ENCODE measurements around the gene IREB2.
"Not testable (repeated sequence)": the region's sequence is repeated elsewhere in the genome, so short reads cannot be mapped to it uniquely, and the experiment has no call there.

The IREB2 gene

DNA sequence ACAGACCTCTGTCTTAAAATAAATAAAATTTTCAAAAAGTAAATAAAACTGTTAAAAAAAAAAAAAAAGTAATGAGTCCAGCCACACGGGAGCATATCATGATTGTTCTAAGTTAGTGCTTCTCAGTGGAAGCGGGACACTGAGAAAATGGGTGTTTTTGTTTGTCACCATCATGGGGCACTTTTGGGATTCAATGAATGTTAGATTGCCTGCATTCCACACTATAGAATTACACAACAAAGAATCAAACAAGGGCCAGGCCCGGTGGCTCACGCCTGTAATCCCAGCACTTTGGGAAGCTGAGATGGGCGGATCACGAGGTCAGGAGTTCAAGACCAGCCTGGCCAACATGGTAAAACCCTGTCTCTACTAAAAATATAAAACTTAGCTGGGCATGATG is 3.3 kb upstream of the IREB2 start:
- DNase-seq = not testable (repeated sequence)

DNA sequence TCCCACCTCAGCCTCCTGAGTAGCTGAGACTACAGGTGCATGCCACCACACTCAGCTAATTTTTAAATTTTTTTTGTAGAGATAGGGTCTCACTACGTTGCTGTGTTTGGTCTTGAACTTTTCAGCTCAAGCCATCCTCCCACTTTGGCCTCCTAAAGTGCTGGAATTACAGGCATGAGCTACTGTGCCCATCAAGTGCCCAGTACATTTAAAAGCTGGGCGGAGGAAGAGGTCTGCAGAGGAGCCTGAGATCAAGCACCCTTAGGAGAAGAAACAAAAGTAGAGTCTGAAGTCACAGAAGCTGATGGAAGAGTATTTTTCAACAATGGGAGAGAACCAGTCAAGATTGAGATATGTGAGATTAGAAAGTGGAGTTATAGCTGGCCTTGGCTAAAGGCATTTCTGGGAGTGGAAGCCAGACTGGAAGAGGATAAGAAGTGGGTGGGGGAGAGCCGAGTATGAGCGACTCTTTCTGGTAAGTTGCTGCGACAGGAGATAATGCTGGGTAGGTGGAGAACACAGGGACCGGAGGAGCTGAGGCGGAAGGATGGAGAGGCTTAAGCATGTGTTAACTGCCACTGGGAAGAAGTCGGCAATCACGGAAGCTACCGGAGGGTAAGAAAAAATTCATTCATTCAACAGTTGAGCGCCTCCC is 782 bp upstream of the IREB2 start:
- DNase-seq = no peak

DNA sequence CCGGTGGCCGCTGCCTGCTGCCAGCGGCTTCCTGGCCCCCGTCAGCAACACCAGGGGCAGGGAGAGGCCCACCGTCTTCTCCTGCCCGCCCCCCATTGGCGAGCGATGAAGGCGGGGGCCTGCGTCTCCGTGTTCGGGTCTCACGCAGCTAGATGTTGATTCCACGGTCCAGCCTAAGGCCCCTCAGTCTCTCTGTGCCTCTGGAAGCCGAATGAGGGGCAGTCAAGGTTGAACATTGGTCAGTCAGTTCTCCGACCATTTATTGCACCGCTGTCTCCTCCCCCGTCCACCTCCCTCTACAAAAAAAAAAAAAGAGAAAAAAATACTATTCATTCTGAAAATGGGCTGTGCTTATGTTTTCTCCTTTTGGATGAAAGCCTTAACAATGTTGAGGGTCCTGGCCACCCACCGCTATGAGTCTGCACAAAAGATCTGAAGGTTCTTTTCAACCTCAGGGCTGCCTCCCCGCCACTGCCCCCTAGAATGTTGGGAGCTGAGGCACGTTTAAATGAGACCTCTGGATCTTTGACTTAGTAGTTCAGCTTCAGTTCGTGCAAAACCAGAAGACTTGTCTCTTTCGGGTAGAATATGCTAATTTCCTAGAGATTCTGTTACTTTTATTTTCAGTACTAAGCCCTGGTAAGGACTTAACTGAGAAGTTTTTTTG is 736 bp downstream of the IREB2 start:
- DNase-seq = peak in 1 of 2 donors; percentile 15

DNA sequence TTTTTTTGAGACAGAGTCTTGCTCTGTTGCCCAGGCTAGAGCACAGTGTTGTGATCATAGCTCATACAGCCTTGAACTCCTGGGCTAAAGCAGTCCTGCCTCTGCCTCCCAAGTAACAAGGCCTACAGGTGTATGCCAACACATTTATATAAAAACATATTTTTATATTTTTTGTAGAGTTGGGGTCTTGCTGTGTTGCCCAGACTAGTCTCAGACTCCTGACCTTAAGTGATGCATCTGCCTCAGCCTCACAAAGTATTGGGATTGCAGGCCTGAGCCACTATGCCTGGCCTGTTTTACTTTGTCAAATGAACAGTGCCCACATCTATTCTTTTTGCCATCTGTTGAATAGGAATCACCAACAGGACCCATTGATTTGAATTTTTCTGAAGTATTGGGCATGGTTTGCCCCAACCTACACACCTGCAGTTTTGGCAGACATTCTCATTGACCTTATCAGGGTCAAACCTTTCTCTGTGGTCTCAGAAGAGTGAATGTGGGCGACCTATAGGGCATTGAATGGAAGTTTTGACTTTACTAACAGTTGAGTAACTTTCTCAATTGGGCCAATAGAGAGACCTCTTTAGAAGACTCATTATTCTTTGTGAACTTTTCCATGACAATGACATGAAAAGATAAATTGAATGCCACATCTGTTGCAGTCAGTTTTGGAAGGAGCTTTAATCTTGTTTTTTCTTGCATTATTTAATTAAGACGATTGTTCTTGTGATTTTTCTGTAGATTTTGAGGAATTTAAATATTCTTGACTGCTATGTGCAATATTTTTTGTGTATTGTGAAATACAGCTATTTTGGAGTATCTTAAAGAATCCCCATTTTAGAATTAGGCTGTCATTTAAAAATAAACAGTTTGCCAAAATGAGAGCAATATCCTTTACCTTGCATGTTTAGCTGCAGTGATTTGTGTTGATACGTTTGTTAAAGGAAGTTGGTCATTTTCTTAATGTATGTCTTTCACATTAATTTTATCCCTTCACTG is 2.7 kb downstream of the IREB2 start:
- DNase-seq = no peak

DNA sequence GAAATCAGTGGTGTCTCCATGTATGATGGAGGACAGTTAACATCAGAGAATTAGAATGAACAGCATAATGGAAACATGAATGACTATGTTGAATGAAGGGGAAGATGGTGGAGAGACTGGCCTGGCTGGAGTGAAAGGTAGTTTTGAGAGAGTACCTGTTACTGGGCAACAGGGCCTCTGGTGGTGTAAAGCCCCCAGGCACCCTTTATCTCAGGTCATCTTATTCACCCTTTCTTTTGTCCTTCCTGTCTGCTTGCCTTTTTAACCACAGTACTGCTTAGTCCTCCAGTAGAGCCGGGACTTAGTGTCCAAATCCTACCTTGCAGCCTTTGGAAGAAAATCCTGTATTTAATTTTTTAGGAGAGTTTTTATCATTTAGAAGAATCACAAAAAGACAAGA is 6.2 kb downstream of the IREB2 start:
- no peak for DNase-seq

DNA sequence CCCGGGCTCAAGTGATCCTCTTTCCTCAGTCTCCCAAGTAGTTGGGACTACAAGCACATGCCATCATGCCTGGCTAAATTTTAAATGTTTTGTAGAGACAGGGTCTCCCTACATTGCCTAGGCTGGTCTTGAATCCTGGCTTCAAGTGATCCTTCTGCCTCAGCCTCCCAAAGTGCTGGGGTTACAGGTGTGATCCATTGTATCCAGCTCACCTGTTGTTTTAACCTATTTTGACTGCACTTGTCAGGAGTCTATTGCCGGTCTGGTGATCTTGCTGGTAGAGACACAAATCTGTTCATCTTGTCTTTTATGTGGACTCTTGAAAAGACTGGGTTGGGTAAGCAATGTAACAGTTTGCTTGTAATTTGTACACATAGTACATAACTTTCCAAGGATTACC is 7.9 kb downstream of the IREB2 start:
- DNase-seq = no peak

DNA sequence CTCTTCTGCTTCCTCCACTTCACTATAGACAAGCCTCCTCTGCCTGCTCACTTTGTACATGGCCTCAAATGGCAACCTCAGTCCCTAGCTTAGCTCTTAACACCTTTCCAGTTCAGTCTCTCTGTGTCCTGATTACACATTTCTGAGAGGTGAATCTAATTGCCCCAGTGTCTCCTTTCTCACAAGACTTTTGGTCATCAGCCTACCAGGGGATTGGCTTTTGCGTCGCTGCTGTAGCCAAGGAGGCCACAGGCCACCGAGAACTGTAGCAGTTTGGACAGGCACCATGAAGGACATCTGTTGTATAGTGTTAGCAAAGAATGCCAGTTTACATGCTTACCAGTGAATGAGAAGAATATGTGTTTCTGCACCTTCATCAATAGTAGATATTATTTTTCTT is 8.5 kb downstream of the IREB2 start:
- no peak for DNase-seq

DNA sequence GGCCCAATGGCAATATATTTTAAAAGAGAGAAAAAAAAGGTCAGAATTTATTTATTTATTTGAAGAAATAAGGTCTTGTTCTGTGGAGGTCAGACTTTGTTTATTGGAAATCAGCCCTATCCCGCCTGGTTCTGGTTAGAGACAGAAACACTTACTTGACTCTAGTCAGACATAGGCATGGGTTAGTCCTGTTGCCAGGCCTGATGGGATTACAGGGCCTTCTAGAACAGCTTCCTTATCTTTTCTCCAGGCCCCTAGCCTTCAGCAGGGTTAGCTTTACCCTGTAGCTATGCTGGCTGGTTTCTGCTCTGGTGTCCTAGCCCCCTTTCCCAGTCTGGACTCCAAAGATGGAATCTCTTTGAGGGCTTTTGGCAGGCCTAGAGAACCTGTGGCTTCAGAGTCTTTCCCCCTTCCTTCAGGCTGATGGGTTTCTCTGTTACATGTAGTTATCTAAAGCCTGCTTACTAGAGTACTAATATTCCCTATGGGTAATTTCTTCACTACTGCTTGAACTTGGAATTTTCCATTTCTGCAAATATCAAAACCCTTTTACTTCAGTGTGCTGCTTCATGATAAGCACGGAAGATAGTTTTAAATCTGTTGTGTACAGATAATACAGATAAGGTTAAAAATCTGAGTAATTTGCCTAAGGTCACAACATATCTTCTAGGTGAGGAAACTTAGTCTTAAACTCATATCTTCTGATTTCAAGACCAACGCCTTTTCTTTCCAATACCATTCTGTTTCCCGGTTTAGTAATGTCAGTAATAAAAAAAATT is 10.6 kb downstream of the IREB2 start:
- no peak for DNase-seq

DNA sequence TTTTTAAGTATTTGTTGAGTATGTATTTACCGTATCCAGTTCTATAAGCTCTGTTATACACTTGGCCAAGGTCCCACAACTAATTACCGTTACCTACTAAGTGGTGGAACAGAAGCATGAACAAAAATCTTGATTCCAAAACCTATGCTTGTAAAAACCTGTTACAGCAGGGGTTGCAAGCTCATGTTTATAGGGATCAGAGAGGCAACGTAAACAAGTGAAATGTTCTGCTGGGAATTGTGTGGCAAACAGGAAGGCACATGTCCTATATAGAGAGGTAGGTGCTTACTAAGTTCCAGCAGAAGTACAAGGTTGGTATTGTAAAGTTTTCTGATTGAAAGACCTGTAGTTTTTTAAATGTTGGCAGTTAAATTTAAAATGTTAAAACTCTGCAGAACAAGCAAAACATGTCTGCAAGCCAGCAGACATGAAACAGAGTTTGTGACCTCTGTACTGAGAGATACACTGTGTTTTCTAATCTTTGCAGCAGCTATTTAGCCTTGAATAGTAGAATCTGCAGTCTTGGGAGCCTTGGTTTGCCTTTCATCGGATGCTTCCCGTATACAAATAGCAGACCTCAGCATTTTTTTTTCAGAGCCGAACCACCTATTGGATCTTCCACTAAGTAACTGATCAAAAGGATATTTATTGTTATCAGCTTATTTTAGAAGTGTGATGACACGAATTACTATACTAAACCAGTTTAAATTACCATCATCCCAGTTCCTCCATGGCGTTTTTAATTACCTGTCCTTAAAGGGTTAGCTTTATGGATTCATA is 11.4 kb downstream of the IREB2 start:
- no peak for DNase-seq

DNA sequence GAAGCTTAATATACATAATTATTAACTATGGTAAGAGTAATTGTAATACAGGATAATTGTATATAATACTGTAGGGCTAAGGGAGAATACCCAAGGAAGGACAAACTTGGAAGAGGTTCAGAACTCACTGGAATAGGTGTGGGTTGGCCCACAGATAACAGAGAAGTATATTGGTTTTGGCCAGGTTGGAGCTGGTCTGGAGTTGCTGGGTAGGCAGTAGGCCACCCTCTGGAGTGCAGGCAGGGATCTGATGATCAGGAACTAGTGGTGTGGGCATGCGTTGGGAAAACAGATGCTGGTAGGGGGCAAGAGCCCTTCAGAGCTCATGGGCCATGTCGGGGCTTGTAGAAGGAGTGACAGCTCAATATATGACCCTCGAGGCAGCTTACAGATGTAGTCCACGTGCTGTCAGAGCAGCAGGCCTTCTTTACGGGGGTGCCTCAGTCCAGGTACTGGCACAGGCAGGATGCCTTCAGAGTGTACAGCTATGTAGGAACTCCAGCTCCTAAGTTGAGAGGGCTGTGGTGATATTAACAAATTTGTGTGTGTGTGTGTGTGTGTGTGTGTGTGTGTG is 12.4 kb downstream of the IREB2 start:
- DNase-seq = no peak

DNA sequence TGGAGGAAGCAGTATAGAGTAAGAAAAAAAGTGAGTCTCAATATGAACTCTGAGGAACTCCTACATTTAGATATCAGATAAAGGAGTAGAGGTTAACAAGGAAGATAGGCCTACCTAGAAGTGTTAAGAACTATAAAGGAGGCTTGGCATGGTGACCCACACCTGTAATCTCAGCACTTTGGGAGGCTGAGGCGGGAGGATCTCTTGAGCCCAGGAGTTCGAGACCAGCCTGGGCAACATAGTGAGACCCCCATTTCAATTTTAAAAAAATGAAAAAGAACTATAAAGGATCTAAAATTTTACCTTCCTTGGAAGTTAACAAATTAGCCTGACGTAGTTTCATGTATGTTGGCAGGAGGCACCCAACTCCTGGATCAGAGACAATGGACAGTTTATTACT is 14.5 kb downstream of the IREB2 start:
- no peak for DNase-seq

DNA sequence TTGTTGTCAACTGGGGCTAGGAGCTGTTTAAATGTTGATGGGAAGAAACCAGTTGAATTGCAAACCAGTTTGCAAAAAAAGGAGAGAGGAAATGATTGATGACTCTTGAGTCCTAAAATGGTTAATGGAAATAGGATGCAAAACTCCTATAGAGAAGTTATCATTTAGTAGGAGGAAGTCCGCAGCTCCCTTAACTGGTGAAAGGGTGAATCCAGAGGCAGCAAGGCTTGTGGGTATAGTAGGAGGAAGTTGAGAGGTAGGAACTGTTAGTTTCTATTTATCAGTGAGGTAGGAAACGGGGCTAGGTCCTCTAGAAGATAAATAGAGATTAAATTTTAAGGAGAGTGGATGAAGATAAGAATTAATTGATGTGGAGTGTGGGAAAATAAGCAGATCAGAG is 15.4 kb downstream of the IREB2 start:
- peak in 1 of 2 donors; percentile 4 for DNase-seq

DNA sequence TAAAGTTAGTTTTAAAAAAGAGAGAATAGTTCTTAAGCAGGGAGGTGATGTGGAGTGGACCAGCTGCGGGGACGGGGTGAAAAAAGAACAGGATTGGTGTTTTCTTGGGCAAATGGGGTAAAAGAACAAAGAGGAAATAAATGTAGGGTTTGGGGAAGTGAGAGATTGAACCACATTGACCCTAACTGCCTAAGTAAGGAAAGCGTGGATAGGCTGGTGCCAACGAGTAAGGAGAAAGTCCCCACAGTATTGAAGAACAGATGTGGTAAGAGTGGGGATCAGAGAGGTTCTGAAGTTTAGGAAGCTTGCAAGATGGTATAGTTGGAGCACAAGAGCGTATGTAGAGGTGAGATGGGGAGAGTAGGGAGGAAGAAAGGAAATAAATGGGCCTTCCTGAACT is 17.0 kb downstream of the IREB2 start:
- peak in 1 of 2 donors; percentile 30 for DNase-seq

DNA sequence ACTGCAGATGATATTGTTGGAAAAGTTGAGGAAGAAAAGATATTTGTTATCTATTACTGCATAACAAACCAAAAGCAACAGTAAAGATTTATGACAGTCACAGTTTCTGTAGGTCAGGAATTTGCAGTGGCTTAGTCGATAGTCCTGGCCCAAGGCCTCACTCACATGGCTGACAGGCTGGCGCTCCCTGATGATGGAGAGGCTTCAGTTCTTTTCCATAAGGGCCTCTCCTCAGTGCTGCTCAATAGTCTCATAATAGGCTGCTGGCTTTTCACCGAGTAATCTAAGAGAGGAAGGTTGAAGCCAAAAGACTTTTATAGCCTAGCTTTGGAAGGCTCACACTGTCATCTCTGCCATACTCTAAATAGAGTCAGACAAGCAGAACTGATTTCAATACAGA is 17.7 kb downstream of the IREB2 start:
- DNase-seq = no peak

DNA sequence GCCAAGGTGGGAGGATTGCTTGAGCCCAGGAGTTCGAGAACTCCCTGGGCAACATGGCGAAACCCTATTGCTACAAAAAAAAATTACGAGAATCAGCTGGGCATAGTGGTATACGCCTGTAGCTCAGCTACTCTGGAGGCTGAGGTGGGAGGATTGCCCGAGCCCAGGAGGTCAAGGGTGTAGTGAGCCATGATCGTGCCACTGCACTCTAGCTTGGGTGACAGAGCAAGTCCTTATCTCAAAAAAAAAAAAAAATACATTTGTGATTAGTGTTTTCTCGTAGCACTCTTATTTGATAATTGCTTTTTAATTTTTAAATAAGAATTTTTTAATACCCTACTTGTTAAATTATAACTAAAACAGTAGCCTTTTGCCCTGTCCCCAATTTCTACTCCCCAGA is 18.4 kb downstream of the IREB2 start:
- no peak for DNase-seq

DNA sequence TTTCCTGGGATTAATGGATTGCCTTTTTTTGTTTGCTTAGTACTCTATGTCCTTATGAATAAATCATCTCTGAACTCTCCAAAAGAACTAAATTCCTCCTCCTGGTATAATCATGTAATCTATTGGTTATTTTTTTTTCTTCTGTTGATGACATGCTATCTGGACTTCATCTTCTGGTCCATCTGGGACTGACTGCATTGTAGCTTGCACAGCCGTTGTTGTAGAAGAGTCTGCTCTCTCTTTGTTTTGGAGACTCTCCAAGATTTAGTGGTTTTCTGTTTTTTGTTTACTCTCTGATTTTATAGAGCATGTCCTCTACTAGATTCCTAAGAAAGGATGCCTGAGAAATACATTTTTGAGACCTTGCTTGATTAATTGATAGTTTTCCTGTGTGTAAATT is 19.1 kb downstream of the IREB2 start:
- DNase-seq = no peak

DNA sequence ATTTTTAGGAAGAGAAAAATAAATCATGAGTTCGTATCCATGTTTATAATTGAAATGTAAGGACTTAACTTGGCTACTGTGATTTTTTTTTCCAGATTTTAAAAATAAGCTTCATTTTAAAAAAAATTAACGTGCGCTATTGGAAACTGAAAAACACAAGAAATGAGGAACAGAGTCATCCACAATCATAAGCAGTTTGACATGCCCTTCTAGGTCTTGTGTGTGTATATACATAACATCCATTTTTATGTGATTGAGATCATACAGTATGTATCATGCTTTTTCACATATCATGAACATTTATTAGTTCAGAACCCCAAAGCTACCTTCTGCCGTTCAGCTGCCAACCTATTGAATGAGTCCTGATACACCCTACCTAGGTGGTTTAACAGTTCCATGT is 22.7 kb downstream of the IREB2 start:
- DNase-seq = no peak

DNA sequence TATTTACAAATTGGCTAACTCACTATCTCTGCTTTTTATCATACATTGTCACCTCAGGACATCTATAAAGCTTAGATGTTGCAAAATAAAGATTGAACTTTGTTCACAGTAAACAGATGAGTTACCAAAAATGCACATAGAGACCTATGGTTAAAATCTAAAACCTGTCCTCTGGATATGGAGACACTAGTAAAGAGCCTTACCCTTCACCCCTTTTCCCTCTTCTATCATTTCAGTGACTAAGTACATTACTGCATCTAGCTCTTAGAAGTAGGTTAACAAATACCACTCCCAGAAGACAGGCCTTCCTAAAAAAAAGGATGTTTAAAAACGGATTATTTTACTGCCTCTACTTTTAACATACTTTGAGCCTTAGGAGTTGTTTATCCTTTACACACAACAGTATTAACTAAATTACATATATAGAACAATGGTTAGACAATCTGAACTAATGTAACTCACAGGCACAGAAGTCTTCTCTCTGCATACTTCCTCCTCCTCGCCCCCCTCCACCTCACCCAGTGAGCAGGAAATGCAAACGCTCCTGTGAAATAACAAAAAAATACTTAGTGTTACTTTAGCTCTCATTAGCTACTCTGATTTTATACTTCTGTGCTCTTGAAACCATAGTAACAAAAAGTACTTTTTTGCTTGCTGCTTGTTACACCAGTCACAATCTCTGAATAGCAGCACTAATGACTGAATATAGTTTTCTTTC is 23.3 kb downstream of the IREB2 start:
- peak in 1 of 2 donors; percentile 47 for DNase-seq

DNA sequence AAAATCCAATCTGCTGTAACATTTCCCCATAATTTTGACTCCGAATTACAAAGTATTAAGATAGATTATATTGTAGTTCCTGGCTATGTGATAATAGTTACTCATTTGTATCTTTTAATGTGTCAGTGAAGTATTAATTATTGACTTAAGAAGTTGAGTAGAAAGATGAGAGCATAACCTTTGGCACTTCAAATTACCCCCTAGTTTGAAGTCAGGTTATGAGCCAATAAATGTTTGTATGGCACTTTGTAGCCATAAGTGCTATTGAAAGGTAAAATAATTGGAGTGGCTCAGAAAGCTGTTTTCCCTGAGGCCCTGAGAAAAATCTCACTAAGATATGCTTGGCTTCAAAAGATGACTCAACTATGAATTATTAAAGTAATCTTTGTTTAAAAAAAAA is 31.0 kb downstream of the IREB2 start:
- DNase-seq = no peak

DNA sequence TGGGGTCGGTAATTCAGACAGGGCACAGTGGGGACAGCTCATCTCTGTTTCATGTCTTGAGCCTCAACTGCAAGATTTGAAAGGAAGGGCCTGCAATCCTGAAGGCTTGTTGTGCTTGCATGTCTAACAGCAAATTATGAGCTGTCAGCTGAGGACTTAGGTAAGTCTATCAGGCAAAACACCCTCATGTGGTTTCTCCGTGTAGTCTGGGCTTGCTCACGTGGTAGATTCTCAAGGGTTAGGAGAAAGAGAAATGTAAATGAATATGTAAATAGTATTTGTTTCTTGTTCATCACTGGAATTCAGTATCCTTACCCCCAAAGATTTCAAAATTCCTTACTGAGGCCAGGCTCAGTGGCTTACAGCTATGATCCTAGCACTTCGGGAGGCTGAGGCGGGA is 39.3 kb downstream of the IREB2 start:
- DNase-seq = no peak

DNA sequence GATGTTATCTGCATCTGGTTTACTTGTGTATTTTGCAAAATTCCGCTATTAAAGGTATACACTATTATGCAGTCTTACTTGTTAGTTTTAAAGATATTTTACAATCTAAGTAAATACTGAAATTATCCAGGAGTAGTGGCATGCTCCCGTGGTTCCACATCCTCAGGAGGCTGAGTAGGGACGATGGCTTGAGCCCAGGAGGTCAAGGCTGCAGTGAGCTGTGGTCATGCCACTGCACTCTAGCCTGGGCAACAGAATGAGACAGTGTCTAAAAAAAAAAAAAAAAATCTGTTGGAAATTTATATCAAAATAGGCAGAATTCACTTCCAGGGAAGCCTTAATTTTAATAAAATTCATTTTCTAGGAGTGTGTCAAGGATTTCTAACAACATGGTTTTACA is 41.6 kb downstream of the IREB2 start:
- no peak for DNase-seq

Measured in CD4-positive, alpha-beta T cell treated with Interleukin-4 for 1 hour (primary cell).